Nephron (organoid): ENCODE measurements around the gene PTEN.

Experiments used
- H3K27ac Mint-ChIP-seq, 3 experiments: 2 replicates each; pipeline ENCODE4 v1.8.0; 2020; ENCODE audit warnings: mixed read lengths in 3 of 3, mild to moderate bottlenecking in 2 of 3, moderate library complexity in 1 of 3
- H3K27me3 Mint-ChIP-seq: 2 replicates; pipeline ENCODE4 v1.8.0; 2021; ENCODE audit warnings: low read depth, mild to moderate bottlenecking, moderate library complexity, mixed read lengths
- H3K36me3 Mint-ChIP-seq: 2 replicates; pipeline ENCODE4 v1.8.0; 2020; ENCODE audit warnings: low read depth, mixed read lengths
- H3K4me1 Mint-ChIP-seq: 2 replicates; pipeline ENCODE4 v1.8.0; 2020; ENCODE audit warnings: mixed read lengths
- H3K4me3 Mint-ChIP-seq, 3 experiments: 2 replicates each; pipeline ENCODE4 v1.8.0; 2020; ENCODE audit warnings: mild to moderate bottlenecking in 3 of 3, mixed read lengths in 3 of 3, moderate library complexity in 2 of 3
- H3K9me3 Mint-ChIP-seq: 2 replicates; pipeline ENCODE4 v1.8.0; 2020; ENCODE audit warnings: mixed read lengths
- TF ChIP-seq, protein P1 (sequence below), 3 experiments: fragments of 200-600 bp; sonication (generic); IDR thresholded peaks; one replicate each; pipeline ENCODE4 v1.5.0; 2021; ENCODE audit warnings: antibody characterized with exemption in 3 of 3; ENCODE audit not compliant: unreplicated experiment in 3 of 3

The PTEN gene

DNA sequence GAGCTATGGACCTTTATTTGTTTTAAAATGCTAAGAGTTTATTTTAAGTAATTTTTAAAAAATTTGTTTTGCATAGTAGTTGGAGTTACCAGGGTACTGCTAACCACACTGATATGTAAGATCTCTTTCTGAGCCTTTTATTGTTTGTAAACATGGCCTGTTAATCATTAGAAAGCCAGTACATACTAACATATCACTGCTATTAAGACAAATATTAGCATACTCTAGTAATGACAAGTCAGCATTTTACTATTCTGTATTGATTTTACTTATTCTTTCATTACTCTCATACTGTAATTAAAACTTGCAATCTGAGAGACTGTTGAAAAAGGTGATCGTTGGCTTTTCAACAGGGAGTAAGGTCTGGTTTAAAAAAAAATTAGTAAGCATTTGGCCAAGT, 66.7 kb downstream of the PTEN start:
- Mint-ChIP-seq H3K9me3 (no peaks in the 10 kb centered on the region), H3K4me1 (peaks cover 13% of the 10 kb centered on the region), H3K27me3 (no peaks in the 10 kb centered on the region), H3K36me3 (peaks cover 51% of the 10 kb centered on the region), H3K27ac (no peak overlapping the region), H3K4me3 (no peak overlapping the region)
- TF ChIP-seq, protein P1, sequence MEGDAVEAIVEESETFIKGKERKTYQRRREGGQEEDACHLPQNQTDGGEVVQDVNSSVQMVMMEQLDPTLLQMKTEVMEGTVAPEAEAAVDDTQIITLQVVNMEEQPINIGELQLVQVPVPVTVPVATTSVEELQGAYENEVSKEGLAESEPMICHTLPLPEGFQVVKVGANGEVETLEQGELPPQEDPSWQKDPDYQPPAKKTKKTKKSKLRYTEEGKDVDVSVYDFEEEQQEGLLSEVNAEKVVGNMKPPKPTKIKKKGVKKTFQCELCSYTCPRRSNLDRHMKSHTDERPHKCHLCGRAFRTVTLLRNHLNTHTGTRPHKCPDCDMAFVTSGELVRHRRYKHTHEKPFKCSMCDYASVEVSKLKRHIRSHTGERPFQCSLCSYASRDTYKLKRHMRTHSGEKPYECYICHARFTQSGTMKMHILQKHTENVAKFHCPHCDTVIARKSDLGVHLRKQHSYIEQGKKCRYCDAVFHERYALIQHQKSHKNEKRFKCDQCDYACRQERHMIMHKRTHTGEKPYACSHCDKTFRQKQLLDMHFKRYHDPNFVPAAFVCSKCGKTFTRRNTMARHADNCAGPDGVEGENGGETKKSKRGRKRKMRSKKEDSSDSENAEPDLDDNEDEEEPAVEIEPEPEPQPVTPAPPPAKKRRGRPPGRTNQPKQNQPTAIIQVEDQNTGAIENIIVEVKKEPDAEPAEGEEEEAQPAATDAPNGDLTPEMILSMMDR (IDR thresholded peaks at IDR 0.05; ENCODE audit: unreplicated experiment in 3 of 3) = no peak

DNA sequence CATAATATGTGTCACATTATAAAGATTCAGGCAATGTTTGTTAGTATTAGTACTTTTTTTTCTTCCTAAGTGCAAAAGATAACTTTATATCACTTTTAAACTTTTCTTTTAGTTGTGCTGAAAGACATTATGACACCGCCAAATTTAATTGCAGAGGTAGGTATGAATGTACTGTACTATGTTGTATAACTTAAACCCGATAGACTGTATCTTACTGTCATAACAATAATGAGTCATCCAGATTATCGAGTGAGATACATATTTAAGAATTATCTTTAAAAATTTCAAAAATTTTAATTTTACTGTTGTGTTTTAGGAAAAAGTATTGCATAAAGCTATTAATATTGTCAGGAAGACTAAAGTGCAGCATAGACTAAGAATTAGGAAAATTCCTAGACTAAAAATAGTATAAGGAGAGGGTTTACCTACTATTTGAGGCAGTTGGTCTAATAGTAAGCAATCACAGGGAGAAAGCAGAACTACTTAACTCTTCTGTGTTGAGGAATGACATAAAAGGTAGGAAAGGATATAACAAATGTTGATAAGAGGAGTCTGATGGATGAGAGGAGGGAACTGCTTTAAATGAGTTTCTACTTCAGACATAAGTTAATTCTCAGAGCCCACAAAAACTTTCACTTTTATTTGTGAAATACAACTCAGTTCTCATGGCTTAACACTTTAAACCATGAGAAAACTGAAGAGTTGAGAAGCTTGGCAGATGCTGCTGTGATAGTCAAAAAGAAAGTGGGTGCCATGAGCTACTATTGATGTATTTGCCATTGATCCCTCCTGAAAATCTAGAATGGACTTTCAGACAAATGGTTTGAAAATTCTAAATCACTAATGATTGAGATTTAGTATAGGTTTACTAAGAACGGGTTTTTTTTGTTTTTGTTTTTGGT, 67.8 kb downstream of the PTEN start:
- Mint-ChIP-seq H3K9me3 (no peaks in the 10 kb centered on the region), H3K27me3 (no peaks in the 10 kb centered on the region), H3K4me3 (no peak overlapping the region), H3K27ac (peak overlapping the region in 1 of 3 experiments; percentile 38), H3K4me1 (peaks cover 5% of the 10 kb centered on the region), H3K36me3 (peaks cover 53% of the 10 kb centered on the region)
- TF ChIP-seq, protein P1 (IDR thresholded peaks at IDR 0.05; ENCODE audit: unreplicated experiment in 3 of 3) = no peak

DNA sequence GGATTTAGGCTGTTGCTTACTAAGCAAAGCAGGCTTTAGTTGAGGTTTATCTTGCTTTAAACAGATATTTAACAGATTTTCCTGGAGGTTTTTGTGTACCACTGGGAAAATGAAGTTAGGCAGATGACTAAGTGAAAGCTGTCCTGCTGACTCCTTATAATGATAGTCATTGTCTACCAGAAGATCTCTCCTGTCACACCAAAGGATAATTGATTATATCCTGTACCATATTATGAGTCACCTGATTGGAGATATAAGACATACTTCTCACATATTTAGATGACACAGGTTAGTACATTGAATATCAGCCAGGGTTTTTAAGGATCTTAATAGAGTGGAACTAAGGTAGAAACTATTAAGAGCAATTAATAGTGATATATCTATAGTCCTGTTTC, 68.4 kb downstream of the PTEN start:
- Mint-ChIP-seq H3K9me3 (no peaks in the 10 kb centered on the region), H3K27me3 (no peaks in the 10 kb centered on the region), H3K36me3 (peaks cover 53% of the 10 kb centered on the region), H3K27ac (no peak overlapping the region), H3K4me1 (no peaks in the 10 kb centered on the region), H3K4me3 (no peak overlapping the region)
- TF ChIP-seq, protein P1 (IDR thresholded peaks at IDR 0.05; ENCODE audit: unreplicated experiment in 3 of 3) = no peak

DNA sequence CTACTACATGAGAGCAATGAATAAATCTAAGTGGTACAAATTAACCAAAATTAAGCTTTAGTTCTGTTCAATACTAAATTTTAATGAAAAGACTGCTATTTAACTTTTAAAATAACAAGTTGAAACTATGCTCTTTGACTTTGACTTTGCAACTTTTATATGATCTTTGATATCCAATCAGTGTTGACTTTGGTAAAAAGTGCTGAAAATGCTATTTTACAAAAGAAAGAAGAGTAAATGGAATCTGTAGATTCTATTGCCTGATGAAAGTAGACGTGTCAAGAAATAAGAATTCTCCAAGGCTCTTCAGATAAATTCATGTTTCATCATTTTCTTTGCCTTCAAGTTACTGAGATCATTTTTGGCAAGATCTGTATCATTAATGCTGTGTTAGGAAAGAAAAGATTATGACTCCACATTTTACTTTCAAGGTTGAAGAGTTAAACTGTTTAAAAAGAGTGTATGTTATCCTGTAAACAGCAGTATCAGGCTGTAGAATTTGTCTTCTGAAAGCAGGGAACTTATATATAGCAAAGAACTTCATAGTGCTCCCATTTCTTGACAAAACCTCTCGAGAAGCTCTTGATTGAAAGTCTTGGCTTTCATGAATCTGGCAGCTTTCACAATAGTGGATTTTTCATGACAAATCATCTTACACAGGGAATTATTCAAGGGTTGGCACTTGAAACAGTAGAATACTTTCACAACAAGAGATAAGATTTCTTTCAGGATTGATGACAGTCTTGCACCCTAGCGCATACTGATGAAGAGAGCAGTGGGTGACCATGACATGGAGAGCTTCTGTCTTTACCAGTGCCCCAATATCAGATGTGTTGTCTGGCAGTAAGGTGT, 72.1 kb downstream of the PTEN start:
- no peak overlapping the region for H3K4me3 Mint-ChIP-seq
- H3K27me3 Mint-ChIP-seq = no peaks in the 10 kb centered on the region
- H3K36me3 Mint-ChIP-seq = peaks cover 64% of the 10 kb centered on the region
- H3K27ac Mint-ChIP-seq = peak overlapping the region in 1 of 3 experiments; percentile 27
- TF ChIP-seq, protein P1 (IDR thresholded peaks at IDR 0.05; ENCODE audit: unreplicated experiment in 3 of 3) = no peak
- H3K9me3 Mint-ChIP-seq = no peaks in the 10 kb centered on the region
- no peaks in the 10 kb centered on the region for H3K4me1 Mint-ChIP-seq

DNA sequence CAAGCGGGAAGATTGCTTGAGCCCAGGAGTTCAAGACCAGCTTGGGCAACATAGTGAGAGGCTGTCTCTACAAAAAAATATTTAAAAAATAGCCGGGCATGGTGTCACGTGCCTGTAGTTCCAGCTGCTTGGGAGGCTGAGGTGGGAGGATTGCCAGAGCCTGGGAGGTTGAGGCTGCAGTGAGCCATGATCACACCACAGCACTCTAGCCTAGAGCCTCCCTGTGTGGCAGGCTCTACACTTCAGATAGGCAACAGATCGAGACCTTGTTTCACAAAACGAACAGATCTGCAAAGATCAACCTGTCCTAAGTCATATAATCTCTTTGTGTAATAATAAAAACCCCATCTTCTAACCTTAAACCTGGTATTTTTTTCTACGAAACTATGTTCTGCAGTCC, 76.8 kb downstream of the PTEN start:
- Mint-ChIP-seq H3K9me3 (no peaks in the 10 kb centered on the region), H3K36me3 (peaks cover 70% of the 10 kb centered on the region)

More for the DNA sequence above, 76.8 kb downstream of the PTEN start:
- Mint-ChIP-seq H3K4me1 (no peaks in the 10 kb centered on the region), H3K27ac (no peak overlapping the region), H3K27me3 (no peaks in the 10 kb centered on the region), H3K4me3 (no peak overlapping the region)
- TF ChIP-seq, protein P1 (IDR thresholded peaks at IDR 0.05; ENCODE audit: unreplicated experiment in 3 of 3) = no peak
